Measurements from ENCODE around the gene CALN1.
"Not testable (repeated sequence)": the region's sequence is repeated elsewhere in the genome, so short reads cannot be mapped to it uniquely, and the experiment has no call there.

The CALN1 gene

DNA sequence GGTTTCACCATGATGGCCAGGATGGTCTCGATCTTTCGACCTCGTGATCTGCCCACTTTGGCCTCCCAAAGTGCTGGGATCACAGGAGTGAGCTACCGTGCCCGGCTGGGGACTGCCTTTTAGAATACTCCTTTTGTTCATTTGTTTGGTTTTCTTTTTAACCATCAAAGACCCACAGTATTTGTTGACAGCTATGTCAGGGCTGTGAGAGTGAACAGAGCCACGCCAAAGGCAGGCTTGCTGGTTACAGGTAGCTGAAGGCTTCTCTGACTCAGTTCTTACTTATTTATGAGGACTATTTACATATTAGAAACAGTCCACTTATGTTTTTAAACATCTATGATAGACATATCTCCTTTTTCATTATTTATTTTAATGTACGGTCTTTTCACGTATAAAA, 544.5 kb downstream of the CALN1 start:
- no peak for DNase-seq (ENCODE audit: low spot score)

DNA sequence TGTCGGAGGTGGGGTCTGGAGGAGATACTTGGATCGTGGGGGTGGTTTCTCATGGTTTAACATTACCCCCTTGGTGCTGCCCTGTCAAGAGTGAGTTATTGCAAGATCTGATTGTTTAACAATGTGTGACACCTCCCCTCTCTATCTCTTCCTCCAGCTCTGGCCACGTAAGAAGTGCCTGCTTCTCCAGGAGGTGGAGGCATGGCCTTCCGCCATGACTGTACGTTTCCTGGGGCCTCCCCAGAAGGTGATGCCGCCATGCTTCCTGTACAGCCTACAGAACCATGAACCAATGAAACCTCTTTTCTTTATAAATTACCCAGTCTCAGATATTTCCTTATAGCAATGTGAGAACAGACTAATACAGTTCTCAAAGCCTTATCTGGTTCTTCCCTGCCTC, 547.0 kb downstream of the CALN1 start:
- no peak for DNase-seq (ENCODE audit: low spot score)

DNA sequence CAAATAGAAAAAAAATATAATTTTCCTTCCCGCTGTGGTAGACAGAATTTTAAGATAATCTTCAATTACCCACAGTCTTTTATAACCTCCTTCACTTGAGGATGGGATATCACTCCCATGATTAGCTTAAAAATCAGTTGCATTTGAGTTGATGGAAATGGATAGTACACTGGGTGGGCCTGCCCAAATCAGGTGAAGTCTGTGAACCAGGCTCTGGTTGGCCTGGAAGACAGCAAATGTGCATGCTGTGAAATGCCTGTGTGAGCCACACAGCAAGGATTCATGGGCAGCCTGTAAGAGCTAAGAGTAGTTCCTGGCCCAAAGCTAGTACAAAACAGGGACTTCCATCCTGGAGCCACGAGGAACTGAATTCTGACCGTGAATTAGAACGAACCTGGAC, 548.0 kb downstream of the CALN1 start:
- DNase-seq (ENCODE audit: low spot score): no peak

DNA sequence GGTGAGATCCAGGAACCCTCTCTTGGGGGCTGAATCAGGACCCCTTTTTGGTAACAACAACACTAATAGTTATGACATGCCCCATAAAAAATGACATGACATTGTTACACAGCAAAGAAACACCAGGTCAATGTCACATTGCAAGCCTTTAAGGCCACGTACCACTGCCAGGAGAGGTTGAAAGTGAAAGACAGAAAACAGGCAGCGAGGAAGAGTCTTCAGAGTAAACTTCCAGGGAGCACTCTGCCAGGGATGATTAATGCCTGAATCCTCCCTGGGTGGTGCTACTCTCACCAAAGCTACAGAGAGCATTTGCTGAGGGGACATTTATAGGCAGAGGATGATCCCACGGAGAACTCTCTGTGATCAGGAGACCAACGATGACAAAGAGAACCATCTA, 551.6 kb downstream of the CALN1 start:
- no peak for DNase-seq (ENCODE audit: low spot score)

DNA sequence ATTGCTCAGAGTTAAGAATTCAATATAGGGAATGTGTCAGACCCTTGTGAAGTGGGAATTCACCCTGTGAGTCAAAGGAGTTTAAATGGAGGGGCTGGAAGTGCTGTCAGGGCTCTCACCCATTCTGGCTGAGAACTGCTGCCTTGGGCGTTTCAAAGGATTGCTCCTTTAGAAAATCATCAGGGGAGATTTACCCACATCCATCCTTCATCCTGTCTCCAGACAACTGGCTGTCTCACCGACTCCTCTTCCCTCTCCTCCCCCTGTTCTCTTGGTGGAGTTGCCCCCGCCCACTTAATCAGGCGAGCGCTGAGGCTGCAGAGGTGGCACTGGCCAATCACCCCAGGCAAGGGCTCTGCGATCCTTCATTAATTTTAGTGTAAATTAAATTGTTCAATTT, 554.8 kb downstream of the CALN1 start:
- DNase-seq (ENCODE audit: low spot score): no peak

DNA sequence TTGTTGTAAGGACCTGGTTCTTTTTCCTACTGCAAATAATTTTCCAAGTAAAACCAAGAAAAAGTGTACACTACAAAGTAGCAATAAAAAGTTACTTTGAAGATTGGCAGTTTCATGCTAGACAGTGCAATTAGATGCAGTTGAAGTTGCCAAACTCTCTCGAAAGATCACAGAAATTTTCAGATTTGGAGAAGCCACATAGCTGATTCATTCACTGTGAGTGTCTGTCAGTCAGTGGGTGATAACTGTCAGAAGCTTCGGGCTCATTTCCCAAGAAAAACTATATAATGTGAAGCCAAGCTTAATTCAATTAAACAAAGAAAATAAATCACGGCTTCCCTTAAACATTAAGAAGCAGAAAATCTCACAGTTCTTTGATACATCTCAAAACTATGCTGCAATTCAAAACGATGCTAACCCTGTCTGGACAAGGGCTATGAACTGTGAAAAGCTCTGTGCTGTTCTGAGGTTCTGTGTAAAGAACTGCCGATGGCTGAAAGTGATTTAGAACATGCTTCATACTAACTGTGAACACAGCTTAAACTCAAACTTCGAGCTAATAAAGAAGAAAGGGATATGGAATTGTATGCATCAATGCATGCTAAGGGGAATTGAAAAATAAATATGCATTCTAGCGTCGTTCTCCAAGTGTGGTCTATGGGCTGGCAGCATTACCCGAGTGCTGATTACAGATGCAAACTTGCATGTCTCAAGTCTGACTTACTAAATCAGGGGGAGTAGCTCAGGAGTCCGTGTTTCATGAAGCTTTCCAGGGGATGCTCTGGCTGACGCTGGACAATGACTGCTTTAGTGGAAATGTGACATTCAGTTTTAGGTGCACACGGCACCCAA, 557.4 kb downstream of the CALN1 start:
- DNase-seq (ENCODE audit: low spot score): no peak

DNA sequence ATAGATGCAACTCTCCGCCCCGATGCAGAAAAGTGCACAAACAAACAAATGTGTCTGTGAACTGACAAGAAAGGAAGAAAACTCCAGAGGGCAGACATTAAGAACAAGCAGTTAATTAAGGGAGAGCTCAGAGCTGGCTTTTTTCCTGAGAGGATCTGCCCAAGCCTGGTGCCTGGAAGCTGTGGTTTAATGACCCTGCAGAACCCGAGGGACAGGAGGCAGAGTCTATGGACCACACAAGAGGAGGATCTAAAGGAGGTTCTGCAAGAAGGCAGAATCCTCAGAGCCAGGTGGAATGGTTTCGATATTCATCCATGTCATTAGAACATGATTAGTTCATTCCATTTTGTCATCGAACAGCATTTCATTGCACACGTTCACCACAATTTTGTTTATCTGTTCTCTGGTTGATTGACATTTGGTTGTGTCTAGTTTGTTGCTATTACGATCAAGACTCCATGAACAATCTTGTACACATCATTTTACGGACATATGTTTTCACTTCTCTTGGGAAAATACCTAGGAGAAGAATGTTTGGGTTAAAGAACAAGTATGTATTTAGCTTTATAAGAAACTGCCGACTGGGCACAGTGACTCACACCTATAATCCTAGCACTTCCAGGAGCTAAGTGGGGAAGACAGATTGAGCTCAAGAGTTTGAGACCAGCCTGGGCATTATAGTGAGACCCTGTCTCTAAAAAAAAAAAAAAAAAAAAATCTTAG, 560.2 kb downstream of the CALN1 start:
- no peak for DNase-seq (ENCODE audit: low spot score)

DNA sequence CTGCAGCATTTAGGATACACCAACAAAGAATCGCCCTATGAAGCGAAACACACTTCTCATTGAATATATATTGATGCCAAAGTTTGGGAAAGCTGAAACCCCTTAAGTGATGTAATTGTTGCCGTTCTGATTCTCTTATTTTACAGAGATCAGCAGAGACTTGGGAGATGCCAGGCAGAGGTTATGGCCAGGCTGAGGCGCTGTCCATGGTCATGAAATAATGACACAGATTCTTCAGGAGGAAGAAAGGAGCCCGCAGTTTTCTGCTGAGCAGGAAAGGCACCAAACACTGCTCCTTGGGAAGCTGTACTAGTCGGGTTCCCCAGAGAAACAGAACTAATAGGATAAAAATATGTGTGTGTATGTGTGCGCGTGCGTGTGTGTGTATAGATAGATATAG, 566.0 kb downstream of the CALN1 start:
- no peak for DNase-seq (ENCODE audit: low spot score)

DNA sequence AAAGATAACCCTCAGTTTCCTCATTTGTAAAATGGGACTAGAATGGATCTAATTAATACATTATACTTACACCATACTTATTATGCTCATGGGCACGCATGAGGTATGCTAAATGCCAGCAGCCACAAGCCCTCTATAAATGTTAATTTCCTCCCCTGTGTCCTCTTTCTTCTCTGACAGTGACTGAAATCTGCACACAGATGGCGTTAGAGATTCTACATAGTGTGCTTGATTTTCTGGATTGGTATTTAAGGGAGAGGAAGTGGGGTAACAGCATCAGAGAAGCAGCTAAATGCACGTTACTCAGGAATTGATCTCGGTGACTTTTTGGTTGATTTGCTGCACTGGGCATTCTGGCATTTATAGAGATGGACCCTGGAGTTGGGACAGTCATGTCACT, 568.5 kb downstream of the CALN1 start:
- DNase-seq (ENCODE audit: low spot score): no peak

DNA sequence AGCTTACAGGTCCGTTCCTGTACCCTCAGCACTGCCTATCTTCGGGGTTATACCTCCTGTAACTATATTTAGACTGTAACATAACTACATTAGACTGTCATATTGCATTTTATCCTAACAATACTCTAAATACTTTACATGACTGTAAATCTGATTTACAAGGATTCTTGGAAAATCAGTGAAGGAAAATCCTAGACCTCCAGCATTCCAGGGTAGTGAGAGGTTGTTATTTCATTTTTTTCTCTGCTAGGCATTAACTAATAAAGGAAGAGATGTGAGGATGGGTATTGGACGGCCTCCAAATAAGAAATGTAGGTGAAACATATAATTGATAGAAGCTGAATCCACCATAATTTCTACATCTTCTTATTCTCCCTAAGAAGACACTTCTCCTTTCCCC, 569.4 kb downstream of the CALN1 start:
- DNase-seq (ENCODE audit: low spot score): no peak

DNA sequence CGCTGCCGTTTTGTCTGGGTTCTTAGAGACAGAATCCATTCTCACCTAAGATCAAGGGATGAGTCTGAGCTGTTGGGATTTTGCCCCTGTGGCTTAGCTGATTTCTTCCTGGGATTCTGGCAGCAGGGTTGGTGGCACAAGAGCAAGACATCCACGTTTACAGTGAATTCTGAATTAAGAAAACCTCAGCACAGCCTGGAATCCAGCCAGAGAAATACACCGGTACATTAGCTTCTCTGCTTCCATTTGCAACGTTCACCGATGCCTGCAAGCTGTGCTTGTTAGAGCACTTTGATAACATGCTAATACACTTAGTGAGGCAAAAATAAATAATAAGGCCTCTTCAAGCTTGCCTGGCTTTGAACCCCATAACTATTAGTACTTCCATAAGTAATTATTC, 569.8 kb downstream of the CALN1 start:
- no peak for DNase-seq (ENCODE audit: low spot score)

DNA sequence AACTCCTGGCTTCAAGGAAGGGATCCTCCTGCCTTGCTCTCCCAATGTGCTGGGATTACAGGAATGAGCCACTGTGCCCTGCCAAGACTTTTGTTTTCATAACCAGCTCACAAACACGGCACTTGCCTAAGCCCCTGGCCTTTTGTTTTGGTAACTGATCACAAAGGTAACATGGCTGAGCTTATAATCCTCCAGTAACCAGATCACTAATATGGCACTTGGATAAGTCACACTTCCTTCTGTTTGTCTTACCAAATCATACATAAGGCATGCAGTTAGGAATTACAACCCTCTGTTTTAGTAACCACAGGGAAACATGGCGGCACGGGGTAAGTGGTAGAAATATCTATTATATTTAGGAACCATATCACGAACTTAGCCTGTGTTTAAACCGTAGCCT, 577.1 kb downstream of the CALN1 start:
- DNase-seq (ENCODE audit: low spot score): no peak

DNA sequence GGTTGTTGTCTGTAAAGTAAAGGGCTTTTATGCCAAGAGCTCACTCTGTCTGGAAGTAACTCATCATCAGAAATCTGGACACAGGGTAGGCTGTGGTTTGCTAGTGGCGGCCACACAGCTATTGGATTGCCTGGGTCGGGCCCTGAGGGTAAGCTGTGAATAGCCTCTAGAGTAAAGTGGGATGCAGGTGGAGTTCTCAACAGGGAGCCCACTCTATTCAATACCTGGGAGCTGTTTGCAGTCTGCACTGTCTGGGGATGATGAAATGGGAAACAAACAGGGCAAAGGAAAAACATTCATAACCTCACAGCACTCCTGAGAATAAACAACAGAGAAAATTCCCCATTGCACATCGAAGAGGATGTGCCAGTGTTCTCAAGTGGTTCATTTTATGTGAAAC, 582.6 kb downstream of the CALN1 start:
- no peak for DNase-seq (ENCODE audit: low spot score)

DNA sequence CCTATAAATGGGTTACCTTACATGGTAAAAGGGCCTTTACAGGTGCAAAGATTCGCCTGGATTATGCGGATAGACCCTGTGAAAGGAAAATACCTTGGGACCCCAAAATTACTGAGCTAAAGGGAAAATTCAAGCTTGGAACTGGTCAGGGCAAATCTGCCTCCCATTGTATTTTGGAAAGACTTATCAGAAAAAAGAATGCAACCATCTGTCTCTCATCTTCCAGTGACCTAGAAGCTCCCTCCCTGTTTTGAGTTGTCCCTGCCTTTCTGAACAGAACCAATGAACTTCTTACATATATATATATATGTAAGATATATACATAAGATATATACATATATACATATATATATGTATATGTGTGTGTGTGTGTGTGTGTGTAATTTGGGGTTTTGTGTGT, 583.8 kb downstream of the CALN1 start:
- DNase-seq (ENCODE audit: low spot score): no peak

DNA sequence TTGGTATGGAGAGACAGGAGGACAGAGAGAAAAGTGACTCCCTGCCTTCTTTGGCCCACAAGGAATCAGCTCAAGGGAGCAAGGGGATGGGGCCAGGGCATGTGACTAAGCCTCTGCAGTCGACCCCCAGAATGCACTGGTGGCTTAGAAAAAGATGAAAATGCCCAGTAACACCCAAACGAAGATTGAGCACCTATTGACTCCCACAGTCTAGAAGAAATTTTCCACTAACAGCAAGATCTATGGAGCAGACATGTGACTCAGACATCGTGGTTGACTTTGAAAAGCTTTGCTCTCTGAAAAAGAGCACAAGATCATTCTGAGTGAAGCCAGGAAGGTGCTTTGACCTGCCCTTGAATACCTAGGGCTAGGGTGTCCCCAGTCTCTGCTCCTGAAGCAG, 586.0 kb downstream of the CALN1 start:
- no peak for DNase-seq (ENCODE audit: low spot score)

DNA sequence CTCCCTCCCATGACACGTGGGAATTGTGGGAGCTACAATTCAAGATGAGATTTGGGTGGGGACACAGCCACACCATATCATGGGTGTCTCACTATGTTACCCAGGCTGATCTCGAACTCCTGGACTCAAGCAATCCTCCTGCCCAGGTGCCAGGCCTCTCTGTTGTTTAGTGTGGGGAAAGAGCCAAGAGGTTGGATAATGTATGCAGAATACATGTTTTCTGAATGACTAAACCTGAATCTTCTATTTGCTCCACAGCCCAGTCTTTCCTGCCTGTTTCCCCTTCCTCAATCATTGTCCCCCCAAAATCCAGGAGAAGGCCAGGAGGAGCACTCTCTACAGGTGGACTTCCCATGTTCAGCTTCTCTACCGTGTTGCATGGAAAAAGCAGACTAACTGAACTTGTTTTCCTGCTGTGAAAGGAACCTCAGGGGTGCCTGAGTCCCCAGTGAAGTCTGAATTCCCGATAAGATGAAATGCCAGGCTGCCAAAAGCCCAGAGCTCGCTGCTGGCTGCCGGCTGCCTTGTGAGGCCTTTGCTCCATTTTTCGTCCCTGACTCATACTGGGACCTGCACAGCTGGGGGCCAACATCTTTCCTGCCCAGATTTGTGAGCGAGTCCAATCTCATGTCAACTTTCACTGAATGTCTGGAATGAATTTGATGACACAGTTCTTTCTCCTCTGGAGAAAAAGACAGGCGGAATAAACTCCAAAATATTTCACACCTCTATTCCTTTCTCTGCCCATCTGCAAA, 588.0 kb downstream of the CALN1 start:
- no peak for DNase-seq (ENCODE audit: low spot score)

DNA sequence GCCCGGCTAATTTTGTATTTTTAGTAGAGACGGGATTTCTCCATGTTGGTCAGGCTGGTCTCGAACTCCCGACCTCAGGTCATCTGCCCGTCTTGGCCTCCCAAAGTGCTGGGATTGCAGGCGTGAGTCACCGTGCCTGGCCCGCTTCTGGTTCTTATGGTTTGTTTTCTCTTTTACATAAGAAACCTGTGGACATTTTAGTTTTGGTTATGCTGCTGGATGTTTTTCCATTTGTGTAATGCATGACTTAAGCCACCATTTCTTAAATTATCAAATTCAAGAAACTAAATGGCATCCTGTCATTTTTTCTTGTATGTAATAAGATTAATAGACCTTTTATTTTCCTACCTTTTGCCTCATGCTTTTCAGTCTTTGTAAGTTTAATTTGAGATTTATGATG, 589.7 kb downstream of the CALN1 start:
- not testable (repeated sequence) for DNase-seq (ENCODE audit: low spot score)

DNA sequence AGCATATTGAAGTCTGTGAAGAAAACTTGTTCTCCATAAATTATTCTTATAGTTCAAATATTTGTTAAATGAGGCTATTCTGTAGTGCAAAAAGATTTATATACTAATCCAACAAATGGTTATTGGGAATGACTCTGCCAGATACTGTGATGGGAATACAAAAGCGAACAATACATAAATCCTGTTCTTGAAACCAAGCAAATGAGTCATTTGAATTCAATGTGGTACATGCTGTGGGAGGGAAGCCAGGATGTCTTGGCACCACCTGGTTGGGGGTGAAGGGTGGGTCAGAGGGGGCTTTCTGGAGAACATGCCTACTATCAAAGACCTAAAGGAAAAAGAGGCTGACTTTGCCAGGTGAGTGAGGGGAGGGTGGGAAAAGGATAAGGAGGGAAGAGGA, 594.2 kb downstream of the CALN1 start:
- DNase-seq (ENCODE audit: low spot score): no peak

DNA sequence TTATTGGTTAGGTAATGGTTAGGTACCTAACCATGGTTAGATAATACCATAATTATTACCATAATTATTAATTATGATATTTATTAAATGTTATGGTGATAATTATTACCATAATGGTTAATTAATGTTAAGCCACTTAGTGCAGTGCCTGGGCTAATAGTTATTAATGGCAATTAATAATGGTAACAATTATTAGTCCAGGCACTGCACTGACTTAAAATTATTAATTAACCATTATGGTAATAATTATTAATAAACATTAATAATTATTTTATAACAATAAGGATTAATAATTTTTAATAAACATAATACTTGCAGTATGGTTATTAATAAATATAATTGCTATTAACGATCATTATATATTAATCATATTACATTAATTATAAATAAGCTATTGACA, 604.0 kb downstream of the CALN1 start:
- DNase-seq (ENCODE audit: low spot score): no peak

DNA sequence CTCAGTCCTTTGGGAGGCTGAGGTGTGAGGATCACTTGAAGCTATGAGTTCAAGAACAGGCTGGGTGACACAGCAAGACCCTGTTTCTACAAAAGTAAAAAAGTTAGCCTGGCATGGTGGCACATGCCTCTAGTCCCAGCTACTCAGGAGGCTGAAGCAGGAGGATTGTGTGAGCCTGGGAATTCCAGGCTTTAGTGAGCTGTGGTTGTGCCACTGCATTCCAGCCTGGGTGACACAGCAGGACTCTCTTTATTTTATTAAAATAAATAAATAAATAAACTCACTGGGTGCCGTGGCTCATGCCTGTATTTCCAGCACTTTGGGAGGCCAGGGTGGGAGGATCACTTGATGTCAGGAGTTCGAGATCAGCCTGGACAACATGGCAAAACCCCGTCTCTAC, 607.9 kb downstream of the CALN1 start:
- no peak for DNase-seq (ENCODE audit: low spot score)

DNA sequence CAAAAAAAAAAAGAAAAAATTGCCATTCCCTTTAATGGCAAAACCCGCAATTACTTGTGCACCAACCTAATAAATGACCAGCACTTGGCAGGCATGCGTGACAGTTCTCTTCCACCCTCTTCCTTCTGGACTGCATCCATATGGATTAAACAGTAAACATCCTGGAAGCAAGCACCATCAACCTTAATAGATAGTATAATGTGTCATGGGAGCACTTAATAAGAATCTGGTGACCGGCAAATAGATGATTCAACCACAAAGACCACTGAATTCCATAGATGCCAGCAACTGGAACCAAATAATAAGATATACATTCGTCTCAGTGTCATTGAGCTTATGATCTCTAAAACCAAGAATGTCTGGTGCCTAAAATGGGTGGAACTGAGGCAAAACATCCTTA, 610.2 kb downstream of the CALN1 start:
- DNase-seq (ENCODE audit: low spot score): no peak

DNA sequence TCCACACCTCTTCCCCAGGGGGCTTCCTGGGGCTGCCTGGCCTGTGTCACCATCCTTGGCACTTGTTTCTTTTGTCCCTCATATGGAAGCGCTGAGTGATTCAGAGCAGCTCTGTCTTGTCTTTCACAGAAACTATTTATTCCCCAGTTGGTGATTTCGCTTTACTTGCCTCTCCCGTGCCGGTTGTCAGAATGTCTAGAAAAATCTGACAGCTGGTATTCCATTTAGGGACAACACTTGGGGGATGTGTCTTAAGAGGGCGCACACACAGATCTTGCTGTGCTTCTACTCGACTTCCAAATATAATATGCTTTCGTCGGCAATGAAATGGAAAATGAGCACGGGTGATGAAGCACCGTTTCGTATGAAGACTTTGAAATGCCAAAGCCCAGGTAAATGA, 611.8 kb downstream of the CALN1 start:
- no peak for DNase-seq (ENCODE audit: low spot score)

DNA sequence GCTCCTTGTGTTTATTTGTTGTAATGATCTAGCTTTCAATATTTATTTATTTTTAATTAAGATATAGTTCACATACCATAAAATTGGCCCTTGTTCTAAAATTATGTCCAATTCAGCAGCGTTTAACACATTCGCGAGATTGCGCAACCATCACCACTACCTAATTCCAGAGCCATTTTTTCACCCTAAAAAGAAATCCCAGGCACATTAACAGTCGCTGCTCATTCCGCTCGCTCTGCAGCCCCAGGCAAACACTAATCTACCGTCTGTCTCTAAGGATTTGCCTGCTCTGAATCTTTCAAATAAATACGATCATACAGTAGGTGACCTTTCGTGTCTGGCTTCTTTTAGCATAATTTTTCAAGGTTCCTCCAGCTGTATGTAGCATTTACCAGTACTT, 616.7 kb downstream of the CALN1 start:
- DNase-seq (ENCODE audit: low spot score): no peak
